PC-3 (cell line): ENCODE measurements around the gene PDXK. TPM values are rescaled to one million over a fixed set of nuclear protein-coding genes. Genes with fewer than 3 reads are reported as not detected.

ENCODE experiments used
- ATAC-seq: fragments of 200-7000 bp; cut with Tn5 transposase; 2 replicates; pipeline ENCODE4 v1.9.1; 2020; ENCODE audit warnings: mild to moderate bottlenecking, moderate library complexity
- BruUV-seq: library from RNA; stranded (reverse); fragments of 400-500 nt; replicated peaks from 2 replicates; lab custom pipeline; 2021; lab: Mats Ljungman, UMichigan
- CTCF ChIA-PET: fragments of 300-600 bp; sonication (Branson Sonifier 250); formaldehyde crosslinking; loops from one replicate; lab custom pipeline; 2022; ENCODE audit warnings: antibody characterized with exemption; lab: Charles Lee
- POLR2A ChIA-PET: fragments of 300-600 bp; sonication (Branson Sonifier 250); formaldehyde crosslinking; loops from one replicate; lab custom pipeline; 2022; ENCODE audit warnings: antibody characterized with exemption; ENCODE audit not compliant: unreplicated experiment; lab: Charles Lee
- DNase-seq: peaks from one replicate; pipeline ENCODE4 v3.0.0-alpha.2; 2015
- H2AFZ ChIP-seq: fragments of 300-600 bp; sonication (generic); 2 replicates; pipeline ENCODE4 v1.6.0; 2016; ENCODE audit warnings: antibody characterized with exemption, low read length
- H3F3A ChIP-seq: fragments of 300-600 bp; sonication (generic); one replicate; pipeline ENCODE4 v1.6.0; 2017; ENCODE audit warnings: antibody characterized with exemption, low read length, control low read depth, mild to moderate bottlenecking; ENCODE audit not compliant: unreplicated experiment
- H3K27ac ChIP-seq: fragments of 300-600 bp; sonication (generic); 2 replicates; pipeline ENCODE4 v1.5.1; 2016; ENCODE audit warnings: mild to moderate bottlenecking, low read length
- H3K27me3 ChIP-seq: fragments of 300-600 bp; sonication (generic); 2 replicates; pipeline ENCODE4 v1.6.1; 2016; ENCODE audit warnings: low read length, mixed read lengths
- H3K36me3 ChIP-seq: fragments of 300-600 bp; sonication (generic); 2 replicates; pipeline ENCODE4 v1.6.1; 2016; ENCODE audit warnings: low read depth, mixed run types, low read length, mixed read lengths
- H3K4me1 ChIP-seq: fragments of 300-600 bp; sonication (generic); 2 replicates; pipeline ENCODE4 v1.5.1; 2016; ENCODE audit warnings: low read length; ENCODE audit not compliant: insufficient read depth
- H3K4me2 ChIP-seq: fragments of 300-600 bp; sonication (generic); 2 replicates; pipeline ENCODE4 v1.6.0; 2016; ENCODE audit warnings: low read length
- H3K4me3 ChIP-seq: fragments of 300-600 bp; sonication (generic); 2 replicates; pipeline ENCODE4 v1.5.1; 2016; ENCODE audit warnings: mild to moderate bottlenecking, low read length, mixed read lengths
- H3K79me2 ChIP-seq: fragments of 300-600 bp; sonication (generic); 2 replicates; pipeline ENCODE4 v1.6.1; 2017; ENCODE audit warnings: low read length, mixed read lengths
- H3K9ac ChIP-seq: fragments of 300-600 bp; sonication (generic); 2 replicates; pipeline ENCODE4 v1.6.0; 2016; ENCODE audit warnings: mild to moderate bottlenecking, low read length
- H3K9me2 ChIP-seq: fragments of 300-600 bp; sonication (generic); replicated peaks from 2 replicates; pipeline ENCODE4 v1.6.1; 2016; ENCODE audit warnings: mixed run types, low read length, mixed read lengths
- H3K9me3 ChIP-seq: fragments of 300-600 bp; sonication (generic); 2 replicates; pipeline ENCODE4 v1.6.1; 2016; ENCODE audit warnings: low read length, mixed read lengths
- H4K20me1 ChIP-seq: fragments of 300-600 bp; sonication (generic); 2 replicates; pipeline ENCODE4 v1.6.1; 2016; ENCODE audit warnings: low read length, mixed read lengths
- CTCF ChIP-seq: fragments of 300-600 bp; sonication (generic); conservative IDR thresholded peaks from 2 replicates; pipeline ENCODE4 v1.5.1; 2017; ENCODE audit warnings: antibody characterized with exemption, low read depth, mild to moderate bottlenecking, low read length
- EZH2 ChIP-seq: fragments of 300-600 bp; sonication (generic); IDR thresholded peaks from one replicate; pipeline ENCODE4 v1.6.1; 2017; ENCODE audit warnings: antibody characterized with exemption, mild to moderate bottlenecking, low read length; ENCODE audit not compliant: unreplicated experiment
- EZH2phosphoT487 ChIP-seq: fragments of 300-600 bp; sonication (generic); IDR thresholded peaks from 2 replicates; pipeline ENCODE4 v1.6.1; 2018; ENCODE audit warnings: mild to moderate bottlenecking, antibody characterized with exemption, low read length, borderline replicate concordance
- intact Hi-C: fragments of 100-400 bp; cut with micrococcal nuclease; formaldehyde crosslinking; loops from 2 replicates; pipeline ENCODE4 v1.9.0; 2023
- total RNA-seq: library from RNA; depleted of rRNA; stranded (reverse); fragments of >200 nt; gene quantifications from 2 replicates; pipeline ENCODE4 v1.2.3, GENCODE V29; 2014

Gene PDXK
- total RNA-seq, 1 experiment from 2014 or later, result 464 TPM

DNA sequence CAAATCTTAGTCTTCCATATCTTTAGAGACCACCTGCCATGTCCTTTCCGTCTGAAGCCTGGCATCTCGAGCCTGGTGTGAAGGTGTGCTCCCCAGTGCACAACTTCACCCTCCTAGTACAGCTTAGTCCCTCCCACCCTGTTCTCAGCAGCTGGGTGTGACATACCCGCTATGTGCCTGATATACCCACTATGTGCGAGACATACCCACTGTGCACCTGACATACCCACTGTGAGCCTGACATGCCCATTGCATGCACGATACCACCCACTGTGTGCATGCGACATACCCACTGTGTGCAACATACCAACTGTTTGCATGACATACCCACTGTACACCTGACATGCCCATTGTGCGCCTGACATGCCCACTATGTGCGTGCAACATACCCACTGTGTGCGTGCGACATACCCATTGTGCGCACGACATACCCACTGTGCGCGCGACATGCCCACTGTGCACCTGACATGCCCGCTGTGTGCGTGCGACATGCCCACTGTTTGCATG lies 67.4 kb downstream of the PDXK start:
- ChIA-PET POLR2A (no interaction called here), CTCF (no interaction called here)
- Histone ChIP-seq H3F3A (no peaks in the 10 kb centered on the region), H3K4me3 (no peak overlapping the region), H3K79me2 (peaks cover 30% of the 10 kb centered on the region), H2AFZ (no peak overlapping the region), H3K27me3 (no peaks in the 10 kb centered on the region), H3K9ac (no peak overlapping the region), H3K4me1 (peaks cover 39% of the 10 kb centered on the region), H4K20me1 (peaks cover 10% of the 10 kb centered on the region; the same call in 1 of the 2 replicates), H3K36me3 (peaks cover 9% of the 10 kb centered on the region; the same call in 1 of the 2 replicates), H3K4me2 (no peak overlapping the region), H3K9me2 (no peaks in the 10 kb centered on the region), H3K9me3 (no peaks in the 10 kb centered on the region), H3K27ac (no peak overlapping the region)
- BruUV-seq, result no TSS peak
- ATAC-seq (no peak), DNase-seq (no peak)
- TF ChIP-seq EZH2 (no peak), EZH2phosphoT487 (no peak), CTCF (no peak)
- intact Hi-C loops, result no loop called here

DNA sequence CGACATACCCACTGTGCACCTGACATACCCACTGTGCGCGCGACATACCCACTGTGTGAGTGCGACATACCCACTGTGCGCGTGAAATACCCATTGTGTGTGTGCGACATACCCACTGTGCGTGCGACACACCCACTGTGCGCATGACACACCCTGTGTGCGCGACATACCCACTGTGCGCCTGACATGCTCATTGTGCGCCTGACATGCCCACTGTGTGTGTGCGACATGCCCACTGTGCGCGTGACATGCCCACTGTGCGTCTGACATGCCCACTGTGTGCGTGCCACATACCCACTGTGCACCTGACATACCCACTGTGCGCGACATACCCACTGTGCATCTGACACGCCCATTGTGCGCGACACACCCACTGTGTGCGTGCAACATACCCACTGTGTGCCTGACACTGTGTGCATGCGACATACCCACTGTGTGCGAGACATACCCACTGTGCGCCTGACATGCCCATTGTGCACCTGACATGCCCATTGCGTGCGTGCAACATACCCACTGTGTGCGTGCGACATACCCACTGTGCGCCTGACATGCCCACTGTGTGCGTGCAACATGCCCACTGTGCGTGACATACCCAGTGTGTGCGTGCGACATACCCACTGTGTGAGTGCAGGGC lies 68.0 kb downstream of the PDXK start:
- Histone ChIP-seq H3K27ac (no peak overlapping the region), H3K4me1 (peaks cover 33% of the 10 kb centered on the region), H4K20me1 (peaks cover 10% of the 10 kb centered on the region; the same call in 1 of the 2 replicates), H3K9me3 (no peaks in the 10 kb centered on the region), H3K27me3 (no peaks in the 10 kb centered on the region), H3K79me2 (peaks cover 31% of the 10 kb centered on the region), H3K9ac (no peak overlapping the region), H3K36me3 (peaks cover 13% of the 10 kb centered on the region; the same call in 1 of the 2 replicates), H3K9me2 (no peaks in the 10 kb centered on the region), H3F3A (no peaks in the 10 kb centered on the region), H2AFZ (no peak overlapping the region), H3K4me2 (no peak overlapping the region), H3K4me3 (no peak overlapping the region)
- no peak for DNase-seq
- POLR2A ChIA-PET, result no interaction called here
- TF ChIP-seq EZH2 (no peak), EZH2phosphoT487 (no peak), CTCF (no peak)
- no peak for ATAC-seq
- CTCF ChIA-PET, result no interaction called here
- intact Hi-C loops, result no loop called here
- BruUV-seq, result no TSS peak
